HepG2 (cell line): Measurements from ENCODE around the gene HBM. TPM values are rescaled to one million over a fixed set of nuclear protein-coding genes. Genes with fewer than 3 reads are reported as not detected.

ENCODE experiments used
- ATAC-seq: fragments of 200-7000 bp; cut with Tn5 transposase; 3 replicates; pipeline ENCODE4 v1.9.1; 2020; ENCODE audit warnings: mild to moderate bottlenecking, moderate library complexity
- BruUV-seq: library from RNA; stranded (reverse); fragments of 400-500 nt; replicated peaks from 2 replicates; lab custom pipeline; 2021; lab: Mats Ljungman, UMichigan
- CTCF ChIA-PET: fragments of 300-600 bp; formaldehyde crosslinking; extraction: SDS; loops from one replicate; lab custom pipeline; 2021; ENCODE audit warnings: low total read pairs, inconsistent platforms, low intra/inter-chr PET ratio; lab: Yijun Ruan, JAX
- POLR2A ChIA-PET: fragments of 350-600 bp; sonication (Branson Sonifier 250); formaldehyde crosslinking; loops from one replicate; lab custom pipeline; 2020; ENCODE audit warnings: antibody characterized with exemption, inconsistent platforms; lab: Yijun Ruan, JAX
- DNase-seq: peaks from one replicate; pipeline ENCODE4 v3.0.0-alpha.2; 2015; ENCODE audit warnings: low spot score
- FAIRE-seq: peaks from 3 replicates; lab custom pipeline; 2011; peaks lifted over from hg19 to GRCh38; lab: Jason Lieb, UNC
- H2AFZ ChIP-seq: one replicate; pipeline ENCODE4 v1.6.1; 2011; ENCODE audit warnings: low read length, inconsistent platforms
- H3K27ac ChIP-seq: fragments of 300-600 bp; 3 replicates; pipeline ENCODE4 v1.8.0; 2011; ENCODE audit warnings: mixed run types, mild to moderate bottlenecking, mixed read lengths, low read length, inconsistent platforms; ENCODE audit not compliant: insufficient read depth; ENCODE audit errors: extremely low read length
- H3K27me3 ChIP-seq, 2 experiments: fragments of 200-600 bp in 1 of 2; 2 replicates in 1 of 2; 3 replicates in 1 of 2; pipeline versions ENCODE4 v1.6.0 to v1.8.0; 2011; ENCODE audit warnings: low read length in 2 of 2, mild to moderate bottlenecking in 2 of 2, moderate library complexity in 2 of 2, inconsistent platforms in 1 of 2; ENCODE audit not compliant: insufficient read depth in 2 of 2, control insufficient read depth in 1 of 2
- H3K36me3 ChIP-seq, 2 experiments: fragments of 200-600 bp in 1 of 2; replicated peaks in 1 of 2; 2 replicates in 1 of 2; 3 replicates in 1 of 2; pipeline versions ENCODE4 v1.5.1 to v1.8.0; 2011; ENCODE audit warnings: low read length in 2 of 2, inconsistent platforms in 1 of 2; ENCODE audit not compliant: insufficient read depth in 2 of 2, control insufficient read depth in 1 of 2
- H3K4me1 ChIP-seq: 2 replicates; pipeline ENCODE4 v1.5.1; 2012; ENCODE audit warnings: low read length, inconsistent platforms; ENCODE audit not compliant: insufficient read depth
- H3K4me2 ChIP-seq: 2 replicates; pipeline ENCODE4 v1.6.0; 2011; ENCODE audit warnings: low read depth, low read length, inconsistent platforms
- H3K4me3 ChIP-seq, 3 experiments: fragments of 200-600 bp in 1 of 3; sonication (generic), shearing (Covaris generic) in 1 of 3; replicated peaks in 1 of 3; 2 replicates each; pipeline ENCODE4 v1.5.1; 2011 to 2016; ENCODE audit warnings: low read length in 3 of 3, inconsistent platforms in 2 of 3, low read depth in 2 of 3, mild to moderate bottlenecking in 2 of 3, control low read depth in 1 of 3, mixed read lengths in 1 of 3; ENCODE audit not compliant: insufficient read depth in 1 of 3
- H3K79me2 ChIP-seq: one replicate; pipeline ENCODE4 v1.6.1; 2011; ENCODE audit warnings: low read length, inconsistent platforms; ENCODE audit not compliant: insufficient read depth
- H3K9ac ChIP-seq: 2 replicates; pipeline ENCODE4 v1.6.0; 2011; ENCODE audit warnings: mild to moderate bottlenecking, low read depth, low read length, inconsistent platforms; ENCODE audit not compliant: insufficient read depth
- H3K9me3 ChIP-seq: 2 replicates; pipeline ENCODE4 v1.5.1; 2012; ENCODE audit warnings: mild to moderate bottlenecking, low read length
- H4K20me1 ChIP-seq: 2 replicates; pipeline ENCODE4 v1.6.0; 2011; ENCODE audit warnings: inconsistent platforms, mild to moderate bottlenecking, low read length, moderate library complexity; ENCODE audit not compliant: insufficient read depth
- ARNTL ChIP-seq: sonication (generic); formaldehyde crosslinking; IDR thresholded peaks from 2 replicates; pipeline ENCODE4 v1.4.0; 2020; ENCODE audit warnings: mild to moderate bottlenecking, missing genetic modification reagents
- KLF11 ChIP-seq: IDR thresholded peaks from 2 replicates; pipeline ENCODE4 v1.6.1; 2016; ENCODE audit warnings: missing compliant biosample characterization
- MTA3 ChIP-seq: sonication (generic); formaldehyde crosslinking; IDR thresholded peaks from 2 replicates; pipeline ENCODE4 v1.4.0; 2020; ENCODE audit warnings: missing genetic modification reagents
- NRL ChIP-seq: sonication (generic); formaldehyde crosslinking; IDR thresholded peaks from 2 replicates; pipeline ENCODE4 v1.5.0; 2020; ENCODE audit warnings: missing genetic modification reagents, mild to moderate bottlenecking, moderate library complexity, borderline replicate concordance
- TBL1XR1 ChIP-seq: fragments of 150-350 bp; IDR thresholded peaks from 2 replicates; pipeline ENCODE4 v1.6.1; 2014; ENCODE audit warnings: borderline replicate concordance, low read length; ENCODE audit not compliant: partially characterized antibody
- TEF ChIP-seq: sonication (generic); formaldehyde crosslinking; IDR thresholded peaks from 2 replicates; pipeline ENCODE4 v1.5.0; 2020; ENCODE audit warnings: missing genetic modification reagents
- ZNF260 ChIP-seq: sonication (generic); formaldehyde crosslinking; IDR thresholded peaks from 2 replicates; pipeline ENCODE4 v1.4.0; 2020; ENCODE audit warnings: missing genetic modification reagents, low read depth, mild to moderate bottlenecking, borderline replicate concordance
- ZNF296 ChIP-seq: sonication (generic); formaldehyde crosslinking; conservative IDR thresholded peaks from 2 replicates; pipeline ENCODE4 v1.5.0; 2020; ENCODE audit warnings: mild to moderate bottlenecking, missing genetic modification reagents
- ZNF317 ChIP-seq: sonication (generic); formaldehyde crosslinking; IDR thresholded peaks from 2 replicates; pipeline ENCODE4 v1.5.0; 2020; ENCODE audit warnings: mild to moderate bottlenecking, missing genetic modification reagents
- ZNF383 ChIP-seq: sonication (generic); formaldehyde crosslinking; IDR thresholded peaks from 2 replicates; pipeline ENCODE4 v1.4.0; 2020; ENCODE audit warnings: missing genetic modification reagents, mild to moderate bottlenecking, borderline replicate concordance
- WGBS: methylation state at CpG from one replicate; pipeline ENCODE4 v1.1.6; 2017; ENCODE audit warnings: low lambda C conversion rate; 5-methylcytosine and 5-hydroxymethylcytosine counted together
- in situ Hi-C: cut with HindIII; loops from 2 replicates; pipeline ENCODE4 v1.10.0; 2017; ENCODE audit warnings: low pct_unique_long_range_greater_than_20kb; ENCODE audit not compliant: extremely low pct_ligation_motif_present
- intact Hi-C: fragments of 100-400 bp; cut with micrococcal nuclease; formaldehyde crosslinking; loops from one replicate; pipeline ENCODE4 v1.10.0; 2022; ENCODE audit not compliant: unreplicated experiment
- polyA plus RNA-seq, 8 experiments: library from polyadenylated mRNA; depleted of rRNA in 3 of 8; stranded (reverse) in 7 of 8; unstranded in 1 of 8; fragments of >200 nt; fragmentation: Illumina TruSeq in 4 of 8; extraction: Trizol in 4 of 8; gene quantifications; 2 replicates each; pipeline versions ENCODE4 v1.2.1 to v1.2.3, GENCODE V29; 2011 to 2016; ENCODE audit warnings: low read depth in 4 of 8, missing spikeins in 1 of 8, mixed read lengths in 1 of 8; ENCODE audit not compliant: insufficient read depth in 1 of 8
- total RNA-seq, 5 experiments: library from RNA; depleted of rRNA; stranded (reverse); fragments of >200 nt; fragmentation: Illumina TruSeq; extraction: Trizol; gene quantifications; 2 replicates each; pipeline ENCODE4 v1.2.3, GENCODE V29; 2016; ENCODE audit warnings: low read depth in 1 of 5

HBM gene
- total and polyA plus RNA-seq, 2 of the 13 experiments (the other 11 are each of a cell fraction or from before 2014, with no cell fraction given) = not detected

- FAIRE-seq (no peak), ATAC-seq (no peak), DNase-seq (no peak)
- Histone ChIP-seq H3K4me3 (no peak overlapping the region), H3K36me3 (peaks cover 2 to 33% of the 10 kb centered on the region in 2 experiments; a peak in 4 of 5 replicates), H3K27ac (no peak overlapping the region), H3K4me2 (no peak overlapping the region), H3K9ac (no peak overlapping the region), H3K4me1 (no peaks in the 10 kb centered on the region), H3K9me3 (no peaks in the 10 kb centered on the region), H3K27me3 (no peaks in the 10 kb centered on the region), H3K79me2 (no peaks in the 10 kb centered on the region), H4K20me1 (0 out of 2 replicates have a peak, but pooled peaks cover 4% of the 10 kb centered on the region), H2AFZ (no peak overlapping the region)
- 100% methylated on average over 3 of the region's 3 CpGs for WGBS
- TF ChIP-seq ZNF383 (CRISPR knock-in tag) (no peak), ARNTL (CRISPR knock-in tag) (no peak), NRL (no peak), ZNF317 (CRISPR knock-in tag) (no peak), MTA3 (CRISPR knock-in tag) (no peak), TEF (CRISPR knock-in tag) (no peak), ZNF296 (CRISPR knock-in tag) (no peak), KLF11 (no peak), TBL1XR1 (no peak), ZNF260 (CRISPR knock-in tag) (no peak)
- BruUV-seq = no TSS peak
- POLR2A ChIA-PET = no interaction called here
- CTCF ChIA-PET = no interaction called here
- intact Hi-C loops (loop anchor here (5.0 kb wide), 1 partner anchor 242 kb away; no protein-coding TSS in a partner anchor), in situ Hi-C loops (no loop called here)
Measured at GRCh38 chr16:119835-120491, 45.8 kb upstream of the HBM start.
